Caki2 (cell line): ENCODE measurements around the gene MBP. TPM values are rescaled to one million over a fixed set of nuclear protein-coding genes. Genes with fewer than 3 reads are reported as not detected.

Source experiments
- DNase-seq: peaks from one replicate; pipeline ENCODE4 v3.0.0-alpha.2; 2015; ENCODE audit warnings: low read depth
- in situ Hi-C: cut with HindIII; loops from 2 replicates; pipeline ENCODE4 v1.10.0; 2016; ENCODE audit warnings: low sequenced_read_pairs, low pct_unique_long_range_greater_than_20kb, mixed read lengths
- total RNA-seq: library from RNA; depleted of rRNA; stranded (reverse); fragments of >200 nt; shearing (Covaris generic); gene quantifications from 2 replicates; pipeline ENCODE4 v1.2.3, GENCODE V29; 2014; ENCODE audit warnings: low replicate concordance; rRNA removed

The MBP gene
- total RNA-seq, 1 experiment from 2014 or later, result 14.7 TPM

DNA sequence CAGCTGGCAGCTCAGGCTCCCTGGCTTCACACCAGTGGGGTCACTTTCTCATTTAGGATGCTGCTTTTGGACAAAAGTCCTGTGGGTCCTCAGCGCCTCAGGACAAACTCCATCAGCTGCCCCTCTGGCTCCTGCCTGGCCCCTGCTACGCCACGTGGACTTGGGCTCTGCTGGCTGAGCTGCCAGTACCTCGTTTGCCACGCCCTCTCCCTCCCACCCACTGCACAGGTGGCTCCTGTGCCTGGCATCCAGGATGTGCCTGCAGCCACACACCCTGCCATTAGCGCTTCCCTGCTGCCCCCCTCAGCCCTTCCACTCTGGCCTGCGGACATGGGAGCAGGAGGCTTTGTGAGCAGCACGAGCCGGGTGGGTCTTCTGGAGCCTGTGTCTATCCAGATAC, 191.3 kb downstream of the MBP start:
- in situ Hi-C loops, result no loop called here
- no peak for DNase-seq

DNA sequence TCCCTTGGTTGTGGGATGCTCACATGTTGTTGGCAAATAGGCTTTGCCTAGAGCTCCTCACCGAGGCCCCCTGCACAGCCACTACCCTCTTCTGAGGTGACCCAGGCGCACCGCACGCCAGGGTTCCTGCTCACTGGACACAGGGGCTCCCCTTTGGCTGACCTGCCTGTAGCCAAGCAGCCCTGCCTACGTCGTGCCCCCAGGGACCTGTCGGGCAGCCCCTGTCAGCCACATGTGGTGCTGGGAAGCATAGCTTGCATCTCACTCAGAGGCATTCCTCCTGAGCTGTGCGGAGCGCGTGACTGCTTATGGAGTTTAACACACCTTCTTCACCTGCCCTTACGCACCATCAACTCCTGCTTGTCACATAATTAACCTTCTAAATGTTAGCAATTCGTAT, 194.0 kb downstream of the MBP start:
- DNase-seq, result no peak
- in situ Hi-C loops, result no loop called here

DNA sequence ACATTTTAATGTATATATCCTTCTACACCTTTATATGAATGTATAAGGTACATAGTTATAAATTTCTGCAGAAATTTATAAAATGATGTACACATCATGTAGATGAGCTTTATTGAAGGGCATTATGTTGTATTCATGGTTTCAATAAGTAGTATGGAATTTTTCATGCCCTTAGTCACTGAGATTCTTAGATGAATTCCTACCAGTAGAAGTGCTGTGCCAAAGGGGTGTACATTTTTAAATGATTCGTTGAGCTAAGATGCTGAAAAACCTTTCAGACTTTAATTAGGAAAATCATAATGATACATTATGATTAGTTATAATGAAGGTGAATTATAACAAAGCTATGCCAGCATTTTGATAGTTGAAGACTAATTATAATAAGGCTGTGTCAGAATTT, 195.0 kb downstream of the MBP start:
- no peak for DNase-seq
- in situ Hi-C loops, result no loop called here

DNA sequence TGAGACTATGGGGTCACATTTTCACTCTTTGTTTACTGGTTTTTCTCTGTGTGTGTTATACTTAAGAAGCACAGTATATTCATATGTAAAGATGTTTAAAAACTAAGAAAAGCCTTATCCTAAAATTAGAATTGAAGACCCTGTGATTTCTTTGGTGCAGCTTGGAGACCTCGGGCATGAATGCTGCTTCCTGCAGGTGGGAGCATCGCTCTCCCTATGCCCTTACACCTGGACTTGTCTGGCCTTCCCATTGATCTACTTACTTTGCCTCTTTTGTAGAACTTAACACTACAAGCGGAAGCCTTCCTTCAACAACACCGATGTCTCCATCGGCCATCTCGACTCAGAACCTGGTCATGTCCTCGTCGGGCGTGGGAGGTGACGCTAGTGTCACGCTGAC, 195.7 kb downstream of the MBP start:
- in situ Hi-C loops, result no loop called here
- no peak for DNase-seq

GRCh38 chr18:76935722-76936337, 196.8 kb downstream of the MBP start:
- in situ Hi-C loops, result no loop called here
- DNase-seq, result no peak

- DNase-seq, result no peak
- in situ Hi-C loops, result no loop called here
These were observed 200.4 kb downstream of the MBP start for GRCh38 chr18:76932026-76932819.

DNA sequence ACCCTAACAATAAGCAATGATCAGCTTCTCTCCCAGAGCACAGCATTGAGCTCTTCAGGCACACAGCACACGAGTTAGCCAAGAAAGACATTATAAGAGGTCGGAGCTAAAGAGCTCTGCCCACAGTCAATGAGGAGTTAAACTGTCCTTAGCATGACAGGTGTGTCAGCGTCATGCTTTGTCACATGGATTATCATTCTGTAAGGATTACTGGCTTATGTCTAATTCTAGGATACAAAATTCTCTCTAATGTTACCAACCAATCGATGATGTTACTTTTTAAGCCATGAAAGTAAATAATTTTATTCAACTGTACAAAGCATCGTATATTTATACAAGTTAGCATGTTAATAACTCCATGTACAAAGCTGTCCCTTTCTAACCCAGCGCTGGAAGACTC, 201.4 kb downstream of the MBP start:
- no peak for DNase-seq
- in situ Hi-C loops, result no loop called here

Other genes with a start within 250 kb of the MBP start
- gene GALR1, start 117.1 kb upstream of the MBP start, total RNA-seq, result not detected in 2 replicates